K562 (cell line): ENCODE data around the gene ESCO1. TPM values are rescaled to one million over a fixed set of nuclear protein-coding genes. Genes with fewer than 3 reads are reported as not detected.

Source experiments
- ATF3 ChIP-seq, 2 experiments: fragments of 450-650 bp in 1 of 2; sonication (generic) in 1 of 2; formaldehyde crosslinking in 1 of 2; IDR thresholded peaks in 1 of 2; conservative IDR thresholded peaks in 1 of 2; 2 replicates each; pipeline versions ENCODE4 v1.6.1 to v1.8.1; 2016 to 2023; ENCODE audit warnings: mild to moderate bottlenecking in 2 of 2, moderate library complexity in 2 of 2, inconsistent platforms in 1 of 2, missing genetic modification reagents in 1 of 2
- ATF7 ChIP-seq: fragments of 450-650 bp; IDR thresholded peaks from 2 replicates; pipeline ENCODE4 v1.7.1; 2014; ENCODE audit warnings: mild to moderate bottlenecking, moderate library complexity
- BCOR ChIP-seq: fragments of 450-650 bp; IDR thresholded peaks from 2 replicates; pipeline ENCODE4 v1.6.1; 2016
- BDP1 ChIP-seq: IDR thresholded peaks from 3 replicates; pipeline ENCODE4 v1.6.1; 2011; ENCODE audit not compliant: insufficient read length, insufficient read depth
- CEBPG ChIP-seq, 3 experiments: fragments of 200-800 bp in 1 of 3; sonication (Bioruptor generic) in 1 of 3; sonication (generic) in 1 of 3; formaldehyde crosslinking in 1 of 3; IDR thresholded peaks in 2 of 3; conservative IDR thresholded peaks in 1 of 3; 2 replicates each; pipeline versions ENCODE4 v1.6.1 to v1.8.0; 2016 to 2022; ENCODE audit warnings: missing compliant biosample characterization in 2 of 3, missing genetic modification characterization in 2 of 3, mild to moderate bottlenecking in 1 of 3, missing genetic modification reagents in 1 of 3
- CREB3L1 ChIP-seq: fragments of 450-650 bp; IDR thresholded peaks from 2 replicates; pipeline ENCODE4 v1.6.1; 2014; ENCODE audit warnings: low read depth, mild to moderate bottlenecking, moderate library complexity, borderline replicate concordance
- CXXC5 ChIP-seq: fragments of 250-450 bp; sonication (Bioruptor Pico); IDR thresholded peaks from 2 replicates; pipeline ENCODE4 v1.8.0; 2022; ENCODE audit warnings: inconsistent platforms, mild to moderate bottlenecking, moderate library complexity
- EZH2 ChIP-seq: IDR thresholded peaks from 2 replicates; pipeline ENCODE4 v1.6.1; 2012; ENCODE audit warnings: low read depth, mild to moderate bottlenecking, inconsistent platforms, low read length, borderline replicate concordance
- HDAC6 ChIP-seq: IDR thresholded peaks from 2 replicates; pipeline ENCODE4 v1.6.1; 2012; ENCODE audit warnings: low read depth, mild to moderate bottlenecking, control low read depth, inconsistent platforms, low read length, moderate library complexity
- HLTF ChIP-seq: fragments of 450-650 bp; IDR thresholded peaks from 2 replicates; pipeline ENCODE4 v1.6.1; 2016
- KAT7 ChIP-seq: sonication (generic); formaldehyde crosslinking; IDR thresholded peaks from 2 replicates; pipeline ENCODE4 v1.8.0; 2022; ENCODE audit warnings: missing genetic modification reagents, mild to moderate bottlenecking, borderline replicate concordance
- MED1 ChIP-seq: sonication (generic); formaldehyde crosslinking; IDR thresholded peaks from 2 replicates; pipeline ENCODE4 v1.8.1; 2023; ENCODE audit warnings: missing genetic modification reagents, borderline replicate concordance
- NFE2 ChIP-seq: IDR thresholded peaks from 2 replicates; pipeline ENCODE4 v1.6.1; 2014; ENCODE audit warnings: antibody characterized with exemption, low read depth
- NFIC ChIP-seq: fragments of 450-650 bp; IDR thresholded peaks from 2 replicates; pipeline ENCODE4 v1.6.1; 2017; ENCODE audit warnings: mild to moderate bottlenecking, inconsistent platforms
- NRF1 ChIP-seq, 2 experiments: fragments of 450-650 bp; IDR thresholded peaks in 1 of 2; conservative IDR thresholded peaks in 1 of 2; 2 replicates each; pipeline ENCODE4 v1.6.1; 2014; ENCODE audit warnings: mild to moderate bottlenecking in 2 of 2
- OTX1 ChIP-seq: fragments of 450-650 bp; formaldehyde crosslinking; IDR thresholded peaks from 2 replicates; pipeline ENCODE4 v1.4.0; 2022; ENCODE audit warnings: mild to moderate bottlenecking
- SIN3A ChIP-seq, 2 experiments: fragments of 150-350 bp in 1 of 2; IDR thresholded peaks; 2 replicates each; pipeline ENCODE4 v1.6.1; 2011 to 2016; ENCODE audit warnings: borderline replicate concordance in 2 of 2, low read depth in 2 of 2, low read length in 2 of 2, mild to moderate bottlenecking in 2 of 2, moderate library complexity in 2 of 2; ENCODE audit not compliant: control insufficient read depth in 1 of 2
- SLC30A9 ChIP-seq: fragments of 250-450 bp; sonication (Bioruptor Pico); IDR thresholded peaks from 2 replicates; pipeline ENCODE4 v1.8.0; 2022; ENCODE audit warnings: mild to moderate bottlenecking, moderate library complexity
- SMARCA4 ChIP-seq: fragments of 450-650 bp; IDR thresholded peaks from 2 replicates; pipeline ENCODE4 v1.6.1; 2016
- SNRNP70 ChIP-seq: fragments of 200-400 bp; formaldehyde crosslinking; optimal IDR thresholded peaks from 2 replicates; pipeline ENCODE3; 2017; ENCODE audit warnings: low read depth, low read length
- SRSF3 ChIP-seq: fragments of 200-400 bp; formaldehyde crosslinking; IDR thresholded peaks from 2 replicates; pipeline ENCODE4 v1.6.1; 2016; ENCODE audit warnings: mild to moderate bottlenecking, low read length, moderate library complexity; ENCODE audit not compliant: insufficient read depth
- TCF7 ChIP-seq: sonication (generic); IDR thresholded peaks from 2 replicates; pipeline ENCODE4 v1.6.1; 2016; ENCODE audit warnings: antibody characterized with exemption, borderline replicate concordance
- TEAD2 ChIP-seq: fragments of 450-650 bp; IDR thresholded peaks from 2 replicates; pipeline ENCODE4 v1.6.1; 2016; ENCODE audit warnings: missing genetic modification characterization, control low read depth, missing compliant biosample characterization
- TFAP4 ChIP-seq: sonication (generic); formaldehyde crosslinking; IDR thresholded peaks from 2 replicates; pipeline ENCODE4 v1.8.0; 2022; ENCODE audit warnings: missing genetic modification reagents, mild to moderate bottlenecking, moderate library complexity, borderline replicate concordance
- TRIM24 ChIP-seq, 2 experiments: fragments of 450-650 bp; IDR thresholded peaks; 2 replicates each; pipeline ENCODE4 v1.6.1; 2016
- ZNF384 ChIP-seq: IDR thresholded peaks from 2 replicates; pipeline ENCODE4 v1.6.1; 2012; ENCODE audit warnings: low read depth, low read length, improper control_type of control experiment
- ZNF764 ChIP-seq: fragments of 250-450 bp; sonication (Bioruptor Pico); IDR thresholded peaks from 2 replicates; pipeline ENCODE4 v1.4.0; 2020; ENCODE audit warnings: low read depth, mild to moderate bottlenecking, moderate library complexity
- polyA plus RNA-seq, 8 experiments: library from polyadenylated mRNA; depleted of rRNA in 4 of 8; stranded (reverse) in 5 of 8; unstranded in 3 of 8; fragments of >200 nt; fragmentation: Nextera tagmentation in 2 of 8; fragmentation: Illumina TruSeq in 1 of 8; extraction: Ambion mirVana in 2 of 8; extraction: Trizol in 1 of 8; gene quantifications; 2 replicates each; pipeline versions ENCODE4 v1.2.1 to v1.2.3, GENCODE V29; 2011 to 2014; ENCODE audit warnings: inconsistent platforms in 1 of 8, missing spikeins in 1 of 8
- total RNA-seq, 7 experiments: library from RNA; depleted of rRNA in 6 of 7; stranded (reverse); fragments of >200 nt in 6 of 7; fragmentation: Illumina TruSeq in 2 of 7; extraction: Trizol in 2 of 7; gene quantifications; 2 replicates each; pipeline versions ENCODE4 v1.2.1 to v1.2.3, GENCODE V29; 2011 to 2021; ENCODE audit warnings: low replicate concordance in 1 of 7

ESCO1 gene
- total and polyA plus RNA-seq, 9 of the 15 experiments (the other 6 are each of a cell fraction or from before 2014, with no cell fraction given), result 15.0 to 31.3 (median 19.6) TPM

GRCh38 chr18:21557607-21558253 is 42.8 kb downstream of the ESCO1 start (continued):
- no peak for TF ChIP-seq BDP1
- peak; percentile 92 for TF ChIP-seq ATF3 (IDR thresholded peaks at IDR 0.05)
- no peak for TF ChIP-seq ATF3 (CRISPR knock-in tag; conservative IDR thresholded peaks at IDR 0.05)
- no peak for TF ChIP-seq TEAD2 (tag)
- TF ChIP-seq NFE2, result peak; percentile 19; the same call in 1 of the 2 replicates
- TF ChIP-seq EZH2, result no peak
- TF ChIP-seq CXXC5 (CRISPR knock-in tag), result peak; percentile 69; the same call in 1 of the 2 replicates
- 0 out of 4 replicates have a peak, but pooled peaks of 1 of the 2 experiments have one; percentile 10 for TF ChIP-seq SIN3A (IDR thresholded peaks at IDR 0.05; ENCODE audit: borderline replicate concordance in 2 of 2, control insufficient read depth in 1 of 2, low read depth in 2 of 2, low read length in 2 of 2)
- no peak for TF ChIP-seq TCF7
- peak; percentile 73; the same call in 1 of the 2 replicates for TF ChIP-seq HLTF
- peak; percentile 8; the same call in 1 of the 2 replicates for TF ChIP-seq BCOR
- peak; percentile 62; the same call in 1 of the 2 replicates for TF ChIP-seq NFIC
- peak; percentile 66; the same call in 1 of the 2 replicates for TF ChIP-seq SMARCA4
- TF ChIP-seq SNRNP70, result no peak
- TF ChIP-seq ATF7, result peak; percentile 82; the same call in 1 of the 2 replicates
- TF ChIP-seq SLC30A9 (CRISPR knock-in tag), result no peak
- no peak for TF ChIP-seq SRSF3
- peak; percentile 52; the same call in 1 of the 2 replicates for TF ChIP-seq CREB3L1
- TF ChIP-seq HDAC6, result no peak
- no peak for TF ChIP-seq TFAP4 (CRISPR knock-in tag)
- no peak for TF ChIP-seq MED1
- TF ChIP-seq ZNF384, result peak; percentile 80
- peak; percentile 58 to 59 for TF ChIP-seq NRF1 (conservative IDR thresholded peaks at IDR 0.05 in 1 of 2, IDR thresholded peaks at IDR 0.05 in 1 of 2)
- TF ChIP-seq OTX1, result no peak
- peak; percentile 80 for TF ChIP-seq CEBPG (CRISPR knock-in tag; IDR thresholded peaks at IDR 0.05)
- peak; percentile 82 to 85 for TF ChIP-seq CEBPG (tag; conservative IDR thresholded peaks at IDR 0.05 in 1 of 2, IDR thresholded peaks at IDR 0.05 in 1 of 2)
- TF ChIP-seq KAT7 (CRISPR knock-in tag), result no peak
- peak; percentile 78 to 80 for TF ChIP-seq TRIM24 (IDR thresholded peaks at IDR 0.05)
- no peak for TF ChIP-seq ZNF764 (CRISPR knock-in tag)
